ENCODE measurements around the gene YIPF1. TPM values are rescaled to one million over a fixed set of nuclear protein-coding genes. Genes with fewer than 3 reads are reported as not detected.

Gene YIPF1
- total and polyA plus RNA-seq, 10 of the 15 experiments (the other 5 are each of a cell fraction or from before 2014, with no cell fraction given) = 13.0 to 36.0 (median 20.3) TPM

DNA sequence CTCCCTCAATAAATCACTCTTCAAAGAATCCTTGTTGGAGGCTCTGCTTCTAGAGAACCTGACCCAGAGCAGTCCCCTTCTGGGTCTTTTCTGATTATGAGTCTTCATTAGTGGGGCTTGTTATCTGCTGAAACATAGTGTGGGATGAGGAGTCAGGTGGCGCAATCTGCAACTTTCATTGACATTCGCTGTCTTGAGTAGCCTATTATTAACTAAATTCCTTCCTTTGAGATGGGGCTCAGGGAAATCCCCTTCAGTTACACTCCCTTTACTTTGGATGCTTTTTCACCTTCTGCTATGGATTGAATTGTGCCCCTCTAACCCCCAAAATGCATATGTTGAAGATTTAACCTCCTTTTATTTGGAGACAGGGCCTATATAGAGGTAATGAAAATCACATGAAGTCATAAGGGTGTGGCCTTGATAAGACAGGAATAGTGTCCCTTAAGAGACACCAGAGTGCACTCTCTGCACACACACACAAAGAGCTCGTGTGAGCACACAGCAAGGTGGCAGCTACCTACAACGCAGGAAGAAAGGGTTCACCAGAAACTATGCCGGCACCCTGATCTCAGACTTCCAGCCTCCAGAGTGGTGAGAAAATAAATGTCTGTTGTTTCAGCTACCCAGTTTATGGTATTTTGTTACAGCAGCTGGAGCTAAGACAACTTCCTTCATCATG lies 23.9 kb upstream of the YIPF1 start:
- Histone ChIP-seq H3K4me1 (ENCODE audit: control insufficient read depth, insufficient read depth, low read length) (no peaks in the 10 kb centered on the region), H3K9ac (ENCODE audit: control insufficient read depth, insufficient read depth, low read length) (no peak overlapping the region), H3K27me3 (replicated peaks in 1 of 2; ENCODE audit: control insufficient read depth in 2 of 2, insufficient read depth in 2 of 2, low read length in 1 of 2) (no peaks in the 10 kb centered on the region), H3K27ac (ENCODE audit: control insufficient read depth, insufficient read depth) (no peak overlapping the region), H4K20me1 (ENCODE audit: control insufficient read depth, insufficient read depth) (no peaks in the 10 kb centered on the region), H2AFZ (ENCODE audit: control insufficient read depth, low read depth, low read length) (no peak overlapping the region), H3K4me3 (no peak overlapping the region), H3K79me2 (ENCODE audit: control insufficient read depth, insufficient read depth, low read length) (no peaks in the 10 kb centered on the region), H3K36me3 (ENCODE audit: control insufficient read depth in 2 of 2, insufficient read depth in 2 of 2, low read length in 1 of 2) (peaks cover 0 to 9% of the 10 kb centered on the region in 2 experiments; a peak in 1 of 4 replicates), H3K9me3 (replicated peaks; ENCODE audit: control insufficient read depth, insufficient read depth, low read length) (no peaks in the 10 kb centered on the region), H3K4me2 (ENCODE audit: control insufficient read depth, insufficient read depth) (no peak overlapping the region)
- ChIA-PET CTCF (interaction anchor here (0.7 to 1.7 kb wide), 7 partner anchors 18 to 101 kb away, joined by 3 to 6 read pairs (median 3); no protein-coding TSS in a partner anchor), POLR2A (no interaction called here), SMC1A (ENCODE audit: uncharacterized antibody, unreplicated experiment) (interaction anchor here (1.2 to 2.7 kb wide), 5 partner anchors 11 to 52 kb away, joined by 3 to 13 read pairs (median 5); no protein-coding TSS in a partner anchor), RAD21 (ENCODE audit: unreplicated experiment) (interaction anchor here (0.8 to 2.8 kb wide), 3 partner anchors 28 to 45 kb away, joined by 3 to 6 read pairs (median 4); no protein-coding TSS in a partner anchor)
- no peak for FAIRE-seq
- intact Hi-C loops (cut with micrococcal nuclease; ENCODE audit: unreplicated experiment) (no loop called here), in situ Hi-C loops (cut with MboI) (no loop called here)
- no peak for DNase-seq (ENCODE audit: low read depth, low spot score)
- WGBS (ENCODE audit: insufficient coverage, insufficient replicate concordance, low lambda C conversion rate, missing lambda C conversion rate) = 100% methylated on average over 5 of the region's 5 CpGs
- TF ChIP-seq RAD21 (IDR thresholded peaks at IDR 0.05; ENCODE audit: insufficient read depth, low read depth, low read length) = peak; percentile 2; the same call in 1 of the 2 replicates
- TF ChIP-seq, protein P1, sequence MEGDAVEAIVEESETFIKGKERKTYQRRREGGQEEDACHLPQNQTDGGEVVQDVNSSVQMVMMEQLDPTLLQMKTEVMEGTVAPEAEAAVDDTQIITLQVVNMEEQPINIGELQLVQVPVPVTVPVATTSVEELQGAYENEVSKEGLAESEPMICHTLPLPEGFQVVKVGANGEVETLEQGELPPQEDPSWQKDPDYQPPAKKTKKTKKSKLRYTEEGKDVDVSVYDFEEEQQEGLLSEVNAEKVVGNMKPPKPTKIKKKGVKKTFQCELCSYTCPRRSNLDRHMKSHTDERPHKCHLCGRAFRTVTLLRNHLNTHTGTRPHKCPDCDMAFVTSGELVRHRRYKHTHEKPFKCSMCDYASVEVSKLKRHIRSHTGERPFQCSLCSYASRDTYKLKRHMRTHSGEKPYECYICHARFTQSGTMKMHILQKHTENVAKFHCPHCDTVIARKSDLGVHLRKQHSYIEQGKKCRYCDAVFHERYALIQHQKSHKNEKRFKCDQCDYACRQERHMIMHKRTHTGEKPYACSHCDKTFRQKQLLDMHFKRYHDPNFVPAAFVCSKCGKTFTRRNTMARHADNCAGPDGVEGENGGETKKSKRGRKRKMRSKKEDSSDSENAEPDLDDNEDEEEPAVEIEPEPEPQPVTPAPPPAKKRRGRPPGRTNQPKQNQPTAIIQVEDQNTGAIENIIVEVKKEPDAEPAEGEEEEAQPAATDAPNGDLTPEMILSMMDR (IDR thresholded peaks at IDR 0.05 in 2 of 3, conservative IDR thresholded peaks at IDR 0.05 in 1 of 3; ENCODE audit: control insufficient read depth in 2 of 3, extremely low read depth in 1 of 3, insufficient read depth in 1 of 3, low read depth in 3 of 3, low read length in 3 of 3) = peak in 1 of 3 experiments; percentile 18; a peak in 1 of 6 replicates
- TF ChIP-seq, protein P2, sequence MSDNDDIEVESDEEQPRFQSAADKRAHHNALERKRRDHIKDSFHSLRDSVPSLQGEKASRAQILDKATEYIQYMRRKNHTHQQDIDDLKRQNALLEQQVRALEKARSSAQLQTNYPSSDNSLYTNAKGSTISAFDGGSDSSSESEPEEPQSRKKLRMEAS (IDR thresholded peaks at IDR 0.05; ENCODE audit: low read depth, low read length) = no peak
- no TSS peak for BruUV-seq (replicated peaks)
- no peak for ATAC-seq
